ENCODE data around the gene NTRK1. TPM values are rescaled to one million over a fixed set of nuclear protein-coding genes. Genes with fewer than 3 reads are reported as not detected.

Gene NTRK1
- total and polyA plus RNA-seq, 8 donors, result 0.23 to 1.2 (median 0.92) TPM; not detected in 3

GRCh38 chr1:156845953-156846545, 14.6 kb upstream of the NTRK1 start:
- WGBS, 5 donors, result 43 to 56% (median 50%) methylated on average over 18 of the region's 18 CpGs
- DNase-seq, result no peak
- H3K27me3 ChIP-seq, result peaks cover 4 to 93% (median 57%) of the 10 kb centered on the region in 3 donors
- H3K4me1 ChIP-seq, result peaks cover 8 to 23% (median 16%) of the 10 kb centered on the region in 4 donors
- H3K4me3 ChIP-seq, result no peak overlapping the region
- TF ChIP-seq POLR2A (IDR thresholded peaks at IDR 0.05) (no peak), CTCF (IDR thresholded peaks at IDR 0.05) (no peak), EP300 (IDR thresholded peaks at IDR 0.05) (no peak), POLR2AphosphoS5 (IDR thresholded peaks at IDR 0.05) (no peak)
- H3K36me3 ChIP-seq, result no peaks in the 10 kb centered on the region
- H3K9me3 ChIP-seq, result no peaks in the 10 kb centered on the region
- H3K27ac ChIP-seq, result no peak overlapping the region
- intact Hi-C loops (cut with DNase I; ENCODE audit: low total_unique reads), result no loop called here

- H3K9me3 ChIP-seq, result no peaks in the 10 kb centered on the region
- intact Hi-C loops (cut with DNase I; ENCODE audit: low total_unique reads), result no loop called here
- 82 to 93% (median 86%) methylated on average over 4 to 5 of the region's 5 CpGs for WGBS, 5 donors
- H3K4me1 ChIP-seq, result peaks cover 8 to 23% (median 17%) of the 10 kb centered on the region in 4 donors
- no peak overlapping the region for H3K4me3 ChIP-seq
- no peak for DNase-seq
- H3K36me3 ChIP-seq, result no peaks in the 10 kb centered on the region
- H3K27me3 ChIP-seq, result peaks cover 4 to 87% (median 51%) of the 10 kb centered on the region in 3 donors
- H3K27ac ChIP-seq, result no peak overlapping the region
- no peak for TF ChIP-seq CTCF (IDR thresholded peaks at IDR 0.05)
- TF ChIP-seq POLR2A (IDR thresholded peaks at IDR 0.05), result no peak
- no peak for TF ChIP-seq POLR2AphosphoS5 (IDR thresholded peaks at IDR 0.05)
- no peak for TF ChIP-seq EP300 (IDR thresholded peaks at IDR 0.05)
Measured at GRCh38 chr1:156846643-156847042, 14.0 kb upstream of the NTRK1 start.

GRCh38 chr1:156847591-156848460, 12.8 kb upstream of the NTRK1 start:
- Histone ChIP-seq H3K4me3 (no peak overlapping the region), H3K27me3 (peaks cover 4 to 87% (median 51%) of the 10 kb centered on the region in 3 donors), H3K27ac (no peak overlapping the region), H3K4me1 (peaks cover 8 to 32% (median 24%) of the 10 kb centered on the region in 4 donors), H3K9me3 (no peaks in the 10 kb centered on the region), H3K36me3 (no peaks in the 10 kb centered on the region)
- DNase-seq, result no peak
- intact Hi-C loops (cut with DNase I; ENCODE audit: low total_unique reads), result no loop called here
- 73 to 80% (median 79%) methylated on average over 6 to 7 of the region's 7 CpGs for WGBS, 5 donors
- TF ChIP-seq CTCF (IDR thresholded peaks at IDR 0.05) (no peak), EP300 (IDR thresholded peaks at IDR 0.05) (no peak), POLR2A (IDR thresholded peaks at IDR 0.05) (no peak), POLR2AphosphoS5 (IDR thresholded peaks at IDR 0.05) (no peak)

- Histone ChIP-seq H3K27me3 (peaks cover 4 to 85% (median 43%) of the 10 kb centered on the region in 3 donors), H3K36me3 (no peaks in the 10 kb centered on the region), H3K9me3 (no peaks in the 10 kb centered on the region), H3K27ac (no peak overlapping the region), H3K4me3 (peak overlapping the region in 1 of 4 donors; percentile 8), H3K4me1 (peaks cover 8 to 33% (median 24%) of the 10 kb centered on the region in 4 donors)
- DNase-seq, result peak; percentile 73 to 82
- 7 to 18% (median 11%) methylated on average over 14 to 36 of the region's 36 CpGs for WGBS, 5 donors
- intact Hi-C loops (cut with DNase I; ENCODE audit: low total_unique reads), result no loop called here
- TF ChIP-seq EP300 (IDR thresholded peaks at IDR 0.05) (no peak), CTCF (IDR thresholded peaks at IDR 0.05) (no peak), POLR2AphosphoS5 (IDR thresholded peaks at IDR 0.05) (no peak), POLR2A (IDR thresholded peaks at IDR 0.05) (no peak)
Measured at GRCh38 chr1:156848461-156849150, 12.1 kb upstream of the NTRK1 start.

Data from stomach (tissue), 9 donors.